GM18511 (cell line): ENCODE data around the gene KCNN3.
"Not testable (repeated sequence)": the region's sequence is repeated elsewhere in the genome, so short reads cannot be mapped to it uniquely, and the experiment has no call there.

ENCODE experiments used
- ATAC-seq: cut with Tn5 transposase; IDR thresholded peaks from one replicate; pipeline ENCODE4 v1.9.1; 2021; ENCODE audit warnings: mild to moderate bottlenecking, moderate library complexity; ENCODE audit not compliant: unreplicated experiment

Gene KCNN3

DNA sequence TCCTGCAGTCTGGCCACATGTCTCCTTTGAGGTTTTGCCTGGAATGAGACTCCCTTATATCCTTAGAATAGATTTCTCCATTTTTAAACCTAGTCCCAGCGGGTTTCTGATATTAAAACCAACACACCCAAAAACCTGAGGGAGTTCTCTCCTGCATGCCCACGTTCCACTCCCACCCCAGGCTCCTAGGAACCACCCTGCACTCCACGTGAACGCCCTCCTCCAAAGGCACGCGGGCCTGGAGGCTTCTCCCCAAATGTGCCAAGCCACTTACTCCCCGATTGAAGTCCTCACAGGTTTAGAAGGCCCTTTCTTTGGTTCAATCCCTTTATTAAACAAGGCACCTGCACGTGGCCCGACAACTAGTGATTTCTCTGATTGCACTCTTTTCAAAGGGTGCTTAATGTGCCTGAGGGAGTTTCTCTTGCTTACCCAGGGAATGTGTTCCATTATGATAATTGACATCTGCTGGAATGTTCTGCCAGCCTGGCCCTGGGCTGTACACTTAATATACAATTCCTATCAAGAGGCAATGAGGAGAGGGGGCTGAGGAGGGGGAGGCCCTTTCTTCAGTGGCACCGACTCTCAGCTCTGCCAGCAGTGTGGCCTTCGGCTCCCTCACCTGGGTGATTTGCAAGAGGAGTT, 157.8 kb downstream of the KCNN3 start:
- no peak for ATAC-seq

DNA sequence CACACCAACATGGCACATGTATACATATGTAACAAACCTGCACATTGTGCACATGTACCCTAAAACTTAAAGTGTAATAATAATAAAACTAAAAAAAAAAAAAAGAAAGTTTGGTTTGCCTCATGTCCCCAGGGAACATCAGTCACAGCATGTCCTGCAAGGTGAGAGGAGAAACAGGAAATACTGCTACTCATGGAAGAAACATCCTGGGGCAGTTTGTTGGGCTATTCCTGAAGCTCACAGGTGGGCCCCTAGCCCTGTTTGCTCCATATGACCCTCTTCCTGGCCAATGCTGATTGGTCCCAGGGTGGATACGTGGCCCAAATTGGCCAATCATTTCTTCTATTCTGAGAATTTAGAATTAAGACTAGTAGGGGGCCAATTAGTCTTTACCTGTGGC, 158.7 kb downstream of the KCNN3 start:
- ATAC-seq = no peak

DNA sequence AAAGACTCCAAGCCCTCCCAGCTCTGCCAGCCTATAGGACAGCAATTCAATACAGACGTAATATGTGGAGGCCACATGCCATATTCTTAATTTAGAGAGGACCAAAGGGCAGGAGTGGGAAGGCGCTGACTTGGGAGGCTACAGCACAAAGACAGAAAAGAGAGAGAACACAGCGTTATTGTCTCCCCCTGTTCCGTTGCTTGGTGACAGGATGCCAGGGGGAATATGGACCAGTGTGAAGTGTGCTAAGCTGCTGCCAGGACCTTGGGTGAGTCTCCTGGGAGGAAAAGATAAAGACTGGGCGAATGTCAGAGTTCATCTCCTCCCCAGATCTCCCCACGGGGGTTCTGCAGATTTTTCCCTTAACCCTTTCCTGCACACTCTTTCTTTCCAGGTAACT, 160.0 kb downstream of the KCNN3 start:
- no peak for ATAC-seq

DNA sequence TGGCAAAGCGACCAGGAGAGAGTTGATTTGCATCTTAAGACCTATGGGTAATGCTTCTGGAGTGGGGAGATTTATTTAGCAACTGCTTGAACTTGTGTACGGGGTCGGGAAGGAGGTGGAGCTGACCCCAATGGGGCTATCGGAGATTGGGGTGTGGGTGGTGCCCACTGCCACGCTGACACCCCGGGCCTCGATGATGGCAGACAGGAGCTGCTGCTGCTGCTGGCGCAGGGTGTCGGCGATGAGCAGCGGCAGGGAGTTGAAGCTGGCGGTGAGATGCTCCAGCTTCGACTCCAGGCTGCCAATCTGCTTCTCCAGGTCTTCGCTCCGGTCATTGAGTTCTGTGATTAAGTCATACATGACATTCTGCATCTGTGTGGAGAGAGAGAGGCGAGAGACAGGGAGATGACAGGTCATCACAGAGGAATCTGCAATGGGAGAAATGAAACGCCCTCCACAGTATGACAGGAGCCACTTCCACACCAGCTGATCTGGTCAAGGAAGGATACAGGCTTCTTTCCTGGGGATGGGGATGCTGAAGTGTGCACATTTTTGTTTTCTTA, 162.1 kb downstream of the KCNN3 start:
- ATAC-seq = no peak

DNA sequence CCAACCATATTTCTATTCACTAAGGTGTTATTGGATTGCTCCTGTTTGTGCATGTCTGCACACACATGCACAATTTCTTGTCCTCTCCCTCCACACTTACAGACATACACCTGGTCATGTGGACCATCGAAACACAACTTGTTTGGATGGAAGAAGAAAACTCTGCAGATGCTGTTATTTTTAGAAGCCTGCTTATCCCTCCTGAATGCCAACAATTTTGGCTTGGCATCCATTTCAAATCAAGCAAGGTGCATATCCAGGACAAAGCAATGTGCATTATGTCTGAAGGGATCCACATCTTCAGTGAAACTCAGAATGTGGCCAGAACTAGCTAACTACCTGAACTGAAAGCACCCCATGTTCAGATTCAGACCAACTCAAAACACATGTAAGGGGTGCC, 163.2 kb downstream of the KCNN3 start:
- ATAC-seq = no peak

DNA sequence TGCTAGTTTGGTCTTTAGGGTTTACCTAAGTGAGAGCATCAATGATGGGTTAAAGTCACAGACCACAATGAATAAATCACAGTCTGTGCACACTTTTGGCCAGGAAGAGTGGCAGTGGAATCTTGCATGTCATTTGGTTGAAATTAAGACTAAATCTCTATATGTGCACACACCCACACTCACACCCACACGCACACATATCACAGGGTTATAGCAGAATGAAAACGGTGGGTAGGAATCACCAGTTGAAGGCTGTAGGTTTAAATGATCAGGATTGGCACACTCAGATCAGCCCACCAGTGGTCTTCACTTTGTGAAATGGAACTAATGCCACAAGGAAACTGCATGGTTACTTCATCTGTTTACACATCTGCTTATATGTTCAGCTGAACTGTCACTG, 164.5 kb downstream of the KCNN3 start:
- ATAC-seq = no peak

DNA sequence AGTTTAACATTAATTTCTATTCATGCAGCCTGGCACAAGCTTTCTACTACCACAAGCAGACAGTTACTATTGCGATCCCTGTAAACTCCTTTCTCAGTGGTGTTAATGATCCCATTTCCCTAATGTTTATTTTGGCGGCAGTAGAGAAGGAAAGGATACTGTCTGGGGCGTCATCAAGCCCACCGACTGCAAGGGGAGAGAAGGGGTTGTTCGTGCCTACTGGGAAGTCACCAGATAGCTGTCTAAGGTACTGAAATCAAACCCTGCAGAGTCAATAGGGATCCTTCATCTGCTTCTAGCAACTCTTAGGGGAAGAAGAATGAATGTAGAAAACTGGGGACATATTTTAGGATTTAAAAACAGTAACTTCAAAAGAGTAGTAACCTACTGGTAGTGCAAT, 166.9 kb downstream of the KCNN3 start:
- ATAC-seq = no peak

DNA sequence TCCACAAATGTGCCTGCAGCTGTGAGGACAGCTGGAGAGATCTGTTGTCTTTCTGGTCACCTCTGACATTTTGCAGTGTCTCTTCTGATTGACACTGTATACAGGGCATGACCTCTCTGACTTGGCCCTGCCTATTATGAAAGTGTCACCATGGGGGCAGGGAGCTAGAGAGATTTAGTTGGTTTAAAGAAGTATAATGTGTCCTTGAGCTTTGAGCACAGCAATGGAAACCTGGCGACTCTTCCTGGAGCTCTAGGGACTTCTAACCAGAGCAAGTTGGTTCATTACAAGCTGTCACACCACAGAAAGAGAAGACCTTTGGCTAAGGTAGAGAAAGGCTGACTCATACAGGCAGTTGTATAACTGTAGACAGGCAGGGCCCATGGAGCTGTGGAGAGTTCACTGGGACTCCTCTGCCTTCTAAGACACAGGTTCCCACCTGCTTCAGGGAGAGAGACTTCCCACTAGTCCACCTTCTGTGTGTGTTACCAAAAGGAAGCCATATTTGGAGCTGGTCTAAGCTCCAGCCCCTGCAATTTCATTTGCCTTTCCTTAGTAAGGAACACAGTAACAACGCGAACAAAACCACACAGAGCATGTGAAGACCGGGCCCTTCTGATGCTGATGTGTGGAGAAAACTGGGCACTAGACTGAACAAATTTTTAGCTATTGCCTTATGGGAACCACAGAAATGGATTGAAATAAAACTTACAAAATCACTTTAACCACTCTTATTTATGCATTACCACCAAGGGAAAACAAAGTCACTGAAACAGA, 171.6 kb downstream of the KCNN3 start:
- no peak for ATAC-seq

DNA sequence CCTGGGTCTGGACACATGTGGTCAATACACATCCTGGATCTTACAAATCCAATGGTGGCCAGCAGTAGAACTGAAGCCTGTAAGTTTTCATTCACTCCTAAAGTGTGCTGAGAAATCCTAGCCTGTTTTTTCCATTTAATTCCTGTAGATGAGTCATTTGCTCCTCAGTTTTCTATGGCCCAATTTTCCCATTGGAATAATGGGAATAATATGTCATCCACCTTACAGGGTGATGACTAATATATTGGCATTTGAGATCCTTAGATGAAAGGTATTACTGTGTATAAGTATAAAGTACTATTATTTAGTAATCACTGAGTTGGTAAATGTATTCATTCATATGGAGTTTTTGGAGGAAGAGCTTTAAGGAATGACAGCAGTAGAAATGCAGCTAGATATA, 172.4 kb downstream of the KCNN3 start:
- ATAC-seq = no peak

DNA sequence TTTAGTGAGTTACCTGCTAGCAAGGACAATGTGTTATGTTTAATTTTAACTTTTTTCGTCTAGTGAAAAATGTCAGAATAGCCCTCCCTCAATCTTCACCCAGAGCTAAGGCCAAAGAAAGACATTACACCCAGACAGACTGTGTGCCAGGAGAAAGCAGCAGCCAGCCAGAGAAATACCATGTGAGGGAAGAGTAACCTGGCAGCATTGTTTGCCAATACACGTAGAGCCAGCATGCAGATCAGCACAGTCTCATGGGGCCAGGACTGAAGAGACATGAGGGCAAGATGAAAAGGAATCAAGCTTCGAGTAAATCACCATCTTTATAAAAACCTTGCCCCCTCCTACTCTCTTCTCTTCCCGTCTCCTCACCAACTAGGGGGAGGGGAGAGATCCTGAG, 173.6 kb downstream of the KCNN3 start:
- ATAC-seq = no peak

DNA sequence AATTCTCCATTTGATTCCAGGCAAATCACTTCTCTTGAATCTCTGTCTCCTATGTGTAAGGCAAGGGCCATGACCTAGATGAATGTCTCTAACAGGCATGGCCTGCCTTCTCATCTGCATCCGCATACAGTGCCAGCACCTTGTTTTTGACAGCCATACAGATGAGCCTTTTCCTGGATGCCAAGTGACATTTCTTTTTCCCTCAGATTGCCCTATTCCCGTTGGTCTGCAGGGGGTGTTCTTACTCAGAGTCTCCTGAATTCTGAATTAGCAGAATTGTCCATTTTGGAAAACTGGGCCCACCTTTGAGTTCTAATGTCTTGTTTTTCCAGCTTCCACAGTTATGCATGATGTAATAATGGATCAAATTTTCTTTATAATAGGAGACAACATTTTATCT, 174.1 kb downstream of the KCNN3 start:
- no peak for ATAC-seq

DNA sequence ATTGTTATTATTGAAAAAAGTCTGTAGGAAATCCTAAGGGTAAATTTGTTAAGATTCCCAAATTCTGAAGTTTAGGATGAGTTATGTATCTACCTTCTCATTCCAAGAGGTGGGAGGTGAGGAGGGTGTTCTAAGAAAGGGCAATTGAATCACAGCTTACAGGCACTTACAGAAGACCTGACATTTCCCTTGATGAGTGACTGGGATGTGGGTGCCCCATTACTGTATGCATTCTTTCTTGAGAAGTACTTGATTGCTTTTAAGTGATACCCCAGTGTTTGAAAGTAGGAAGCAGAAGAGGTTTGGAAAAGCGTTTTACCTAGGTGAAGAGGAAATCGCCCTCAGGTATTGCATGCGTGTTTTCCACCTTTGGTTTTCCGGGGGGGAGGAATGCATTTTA, 175.1 kb downstream of the KCNN3 start:
- ATAC-seq = no peak

DNA sequence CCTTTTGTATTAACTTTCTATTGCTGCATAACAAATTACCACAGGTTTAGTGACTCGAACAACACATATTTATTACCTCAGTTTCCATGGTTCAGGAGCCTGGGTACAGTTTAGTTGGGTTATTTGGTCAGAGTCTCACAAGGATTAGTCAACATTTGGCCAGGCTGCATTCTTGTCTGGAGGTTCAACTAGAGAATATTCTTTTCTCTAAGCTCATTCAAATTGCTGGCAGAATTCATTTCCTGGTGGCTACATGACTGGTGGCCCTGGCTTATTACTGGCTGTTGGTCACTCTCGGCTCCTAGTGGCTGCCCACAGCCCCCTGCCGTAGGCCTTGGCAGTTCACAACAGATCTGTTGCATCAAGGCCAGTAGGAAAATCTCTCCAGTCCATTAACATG, 181.0 kb downstream of the KCNN3 start:
- ATAC-seq = no peak

DNA sequence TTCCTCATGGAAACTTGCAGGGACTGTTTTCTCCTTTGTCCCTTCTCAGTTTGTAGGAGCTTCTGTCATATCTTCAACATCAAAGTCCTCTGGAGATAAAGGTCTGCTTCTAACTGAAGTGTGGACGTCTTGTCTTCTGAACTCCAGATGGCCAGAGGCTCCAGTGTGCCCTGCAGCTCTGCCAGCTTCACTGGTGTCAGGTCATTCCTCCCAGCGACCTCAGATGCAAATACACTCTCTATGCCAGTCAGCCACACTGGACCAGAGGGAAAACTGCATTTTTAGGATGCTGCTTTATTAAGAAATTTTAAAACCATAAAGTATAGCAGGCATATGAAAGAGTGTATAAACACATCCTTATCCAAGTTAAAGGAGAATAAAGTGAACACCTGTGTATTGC, 183.6 kb downstream of the KCNN3 start:
- no peak for ATAC-seq

DNA sequence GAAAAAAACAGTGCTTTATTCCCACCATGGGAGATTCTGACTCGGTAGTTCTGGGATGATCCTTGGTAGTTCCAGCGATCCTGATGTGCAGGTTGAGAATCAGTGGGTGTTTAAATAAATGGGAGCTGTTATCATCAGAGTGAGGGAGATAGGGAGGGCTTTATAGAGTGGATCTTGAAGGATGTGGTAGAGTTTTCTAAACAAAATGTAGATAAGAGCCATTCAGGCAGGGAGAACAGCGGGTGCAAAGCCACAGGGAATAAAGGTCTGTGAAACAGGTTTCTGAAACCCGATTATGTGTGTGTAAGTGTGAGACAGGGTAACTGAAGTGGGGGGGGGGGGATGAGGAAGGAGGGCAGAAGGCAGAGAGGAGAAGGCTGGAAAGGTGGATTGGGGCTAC, 186.3 kb downstream of the KCNN3 start:
- no peak for ATAC-seq

DNA sequence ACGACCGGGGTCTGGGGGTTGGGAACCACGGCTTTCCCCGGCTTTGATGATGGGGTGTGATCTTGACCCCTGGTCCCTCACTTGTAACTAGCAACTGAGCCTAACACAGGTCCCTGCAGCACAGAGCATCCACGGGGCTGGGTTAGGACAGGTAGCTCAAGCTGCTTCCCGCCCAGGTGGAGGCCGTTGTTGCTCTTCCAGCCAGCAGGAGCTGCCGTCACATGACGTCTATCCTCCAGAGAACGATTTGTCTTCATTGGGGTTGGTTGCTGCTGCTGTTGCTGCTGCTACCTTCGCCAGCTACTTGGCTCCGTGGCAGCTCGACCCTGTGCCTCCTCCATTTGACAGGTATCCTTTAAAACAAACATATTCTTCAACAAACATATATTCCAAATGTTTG, 187.8 kb downstream of the KCNN3 start:
- ATAC-seq = no peak

DNA sequence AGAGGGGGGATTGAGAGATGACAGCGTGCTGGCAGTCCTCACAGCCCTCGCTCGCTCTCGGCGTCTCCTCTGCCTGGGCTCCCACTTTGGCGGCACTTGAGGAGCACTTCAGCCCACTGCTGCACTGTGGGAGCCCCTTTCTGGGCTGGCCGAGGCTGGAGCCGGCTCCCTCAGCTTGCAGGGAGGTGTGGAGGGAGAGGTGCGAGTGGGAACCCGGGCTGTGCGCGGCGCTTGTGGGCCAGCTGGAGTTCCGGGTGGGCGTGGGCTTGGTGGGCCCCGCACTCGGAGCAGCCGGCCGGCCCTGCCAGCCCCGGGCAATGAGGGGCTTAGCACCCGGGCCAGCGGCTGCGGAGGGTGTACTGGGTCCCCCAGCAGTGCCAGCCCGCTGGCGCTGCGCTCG, 192.2 kb downstream of the KCNN3 start:
- not testable (repeated sequence) for ATAC-seq

DNA sequence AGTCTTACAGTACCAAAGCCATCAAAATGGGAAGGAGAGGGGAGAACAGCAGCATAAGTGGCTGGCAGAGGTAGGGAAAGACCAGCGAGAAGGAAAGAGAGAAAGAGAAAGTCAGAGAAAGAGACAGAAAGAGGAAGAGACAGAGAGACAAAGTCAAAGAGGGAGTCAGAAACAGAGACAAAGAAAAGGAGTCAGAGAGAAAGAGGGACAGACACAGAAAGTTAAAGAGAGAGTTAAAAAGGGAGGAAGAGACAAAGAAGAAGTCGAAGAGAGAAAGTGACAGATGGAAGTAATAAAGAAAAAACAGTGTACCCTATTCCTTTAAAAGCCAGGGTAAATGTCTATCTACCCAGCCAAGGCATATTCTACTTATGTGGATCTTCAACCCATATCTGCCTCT, 193.2 kb downstream of the KCNN3 start:
- not testable (repeated sequence) for ATAC-seq

DNA sequence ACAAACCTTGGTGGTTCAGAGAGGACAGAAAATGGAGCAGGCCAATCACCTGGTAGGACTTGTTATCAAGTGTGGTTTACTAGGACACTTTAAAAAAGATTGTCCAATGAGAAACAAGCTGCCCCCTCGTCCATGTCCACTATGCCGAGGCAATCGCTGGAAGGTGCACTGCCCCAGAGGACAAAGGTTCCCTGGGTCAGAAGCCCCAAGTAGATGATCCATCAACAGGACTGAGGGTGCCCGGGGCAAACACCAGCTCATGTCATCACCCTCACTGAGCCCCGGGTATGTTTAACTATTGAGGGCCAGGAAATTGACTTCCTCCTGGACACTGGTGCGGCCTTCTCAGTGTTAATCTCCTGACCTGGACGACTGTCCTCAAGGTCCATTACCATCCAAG, 195.6 kb downstream of the KCNN3 start:
- not testable (repeated sequence) for ATAC-seq

DNA sequence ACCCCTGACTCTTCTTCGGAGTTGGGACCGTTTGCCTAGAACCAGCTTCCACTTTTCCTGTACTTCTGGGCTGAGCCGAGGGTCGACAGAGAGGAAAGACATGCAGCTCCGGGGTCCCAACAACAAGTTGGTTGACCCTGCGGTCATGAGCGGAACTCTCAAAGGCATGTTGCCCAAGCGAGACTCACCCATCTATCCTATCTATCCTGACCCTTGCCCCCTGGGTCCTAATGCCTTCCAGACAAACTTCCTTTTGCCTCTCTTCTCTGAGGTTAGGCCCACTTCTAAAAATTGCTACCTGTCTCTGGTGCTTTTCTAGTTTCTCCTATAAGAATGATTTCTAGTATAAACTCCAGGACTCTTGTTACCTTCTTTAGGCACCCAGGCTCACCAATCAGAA, 197.8 kb downstream of the KCNN3 start:
- ATAC-seq = not testable (repeated sequence)

DNA sequence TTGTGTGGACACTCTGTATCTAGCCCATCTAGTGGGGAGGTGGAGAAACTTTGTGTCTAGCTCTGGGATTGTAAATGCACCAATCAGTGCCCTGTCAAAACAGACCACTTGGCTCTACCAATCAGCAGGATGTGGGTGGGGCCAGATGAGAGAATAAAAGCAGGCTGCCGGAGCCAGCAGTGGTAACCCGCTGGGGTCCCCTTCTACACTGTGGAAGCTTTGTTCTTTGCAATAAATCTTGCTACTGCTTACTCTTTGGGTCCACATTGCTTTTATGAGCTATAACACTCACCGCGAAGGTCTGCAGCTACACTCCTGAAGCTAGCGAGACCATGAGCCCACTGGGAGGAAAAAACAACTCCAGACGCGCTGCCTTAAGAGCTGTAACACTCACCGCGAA, 198.7 kb downstream of the KCNN3 start:
- ATAC-seq = not testable (repeated sequence)
